Activated CD8-positive, alpha-beta T cell treated with anti-CD3 and anti-CD28 coated beads for 36 hours (primary cell): Measurements from ENCODE around the gene GBP7. TPM values are rescaled to one million over a fixed set of nuclear protein-coding genes. Genes with fewer than 3 reads are reported as not detected.

Experiments used
- ATAC-seq: fragments of 200-7000 bp; cut with Tn5 transposase; one replicate; pipeline ENCODE4 v1.10.0; 2021; ENCODE audit warnings: mild to moderate bottlenecking, moderate library complexity
- CTCF ChIA-PET: fragments of 350-600 bp; sonication (Branson Sonifier 250); formaldehyde crosslinking; loops from one replicate; lab custom pipeline; 2021; ENCODE audit warnings: antibody characterized with exemption; lab: Charles Lee
- POLR2A ChIA-PET: fragments of 350-600 bp; sonication (Branson Sonifier 250); formaldehyde crosslinking; loops from one replicate; lab custom pipeline; 2021; ENCODE audit warnings: antibody characterized with exemption; lab: Charles Lee
- DNase-seq: peaks from one replicate; pipeline ENCODE4 v3.0.0-alpha.2; 2020
- H3K27ac Mint-ChIP-seq: one replicate; pipeline ENCODE4 v1.8.0; 2021; ENCODE audit warnings: mild to moderate bottlenecking, mixed read lengths
- H3K27me3 Mint-ChIP-seq: one replicate; pipeline ENCODE4 v1.8.0; 2021; ENCODE audit warnings: mixed read lengths
- H3K36me3 Mint-ChIP-seq: one replicate; pipeline ENCODE4 v1.8.0; 2021; ENCODE audit warnings: low read depth, mixed read lengths
- H3K4me1 Mint-ChIP-seq: one replicate; pipeline ENCODE4 v1.8.0; 2021; ENCODE audit warnings: low read depth, mixed read lengths
- H3K4me3 Mint-ChIP-seq: one replicate; pipeline ENCODE4 v1.8.0; 2021; ENCODE audit warnings: mild to moderate bottlenecking, moderate library complexity, mixed read lengths
- H3K9me3 Mint-ChIP-seq: one replicate; pipeline ENCODE4 v1.8.0; 2021; ENCODE audit warnings: mixed read lengths
- intact Hi-C: fragments of 100-400 bp; cut with micrococcal nuclease; formaldehyde crosslinking; loops from one replicate; pipeline ENCODE4 v1.10.0; 2022
- total RNA-seq, 2 experiments: library from RNA; stranded (reverse); gene quantifications; one replicate each; pipeline ENCODE4 v1.2.3, GENCODE V29; 2021
- TF ChIP-seq, protein P1 (sequence below): fragments of 200-600 bp; IDR thresholded peaks from one replicate; pipeline ENCODE4 v1.8.0; 2022; ENCODE audit warnings: antibody characterized with exemption, mild to moderate bottlenecking

Gene GBP7
- total RNA-seq, 2 experiments from 2014 or later = 0.11 to 0.20 TPM

GRCh38 chr1:89191314-89191713, 15.5 kb upstream of the GBP7 start:
- Mint-ChIP-seq H3K9me3 (no peaks in the 10 kb centered on the region), H3K36me3 (peaks cover 77% of the 10 kb centered on the region), H3K4me1 (peaks cover 49% of the 10 kb centered on the region), H3K27ac (no peak overlapping the region), H3K4me3 (no peak overlapping the region), H3K27me3 (no peaks in the 10 kb centered on the region)
- no peak for DNase-seq
- TF ChIP-seq, protein P1, sequence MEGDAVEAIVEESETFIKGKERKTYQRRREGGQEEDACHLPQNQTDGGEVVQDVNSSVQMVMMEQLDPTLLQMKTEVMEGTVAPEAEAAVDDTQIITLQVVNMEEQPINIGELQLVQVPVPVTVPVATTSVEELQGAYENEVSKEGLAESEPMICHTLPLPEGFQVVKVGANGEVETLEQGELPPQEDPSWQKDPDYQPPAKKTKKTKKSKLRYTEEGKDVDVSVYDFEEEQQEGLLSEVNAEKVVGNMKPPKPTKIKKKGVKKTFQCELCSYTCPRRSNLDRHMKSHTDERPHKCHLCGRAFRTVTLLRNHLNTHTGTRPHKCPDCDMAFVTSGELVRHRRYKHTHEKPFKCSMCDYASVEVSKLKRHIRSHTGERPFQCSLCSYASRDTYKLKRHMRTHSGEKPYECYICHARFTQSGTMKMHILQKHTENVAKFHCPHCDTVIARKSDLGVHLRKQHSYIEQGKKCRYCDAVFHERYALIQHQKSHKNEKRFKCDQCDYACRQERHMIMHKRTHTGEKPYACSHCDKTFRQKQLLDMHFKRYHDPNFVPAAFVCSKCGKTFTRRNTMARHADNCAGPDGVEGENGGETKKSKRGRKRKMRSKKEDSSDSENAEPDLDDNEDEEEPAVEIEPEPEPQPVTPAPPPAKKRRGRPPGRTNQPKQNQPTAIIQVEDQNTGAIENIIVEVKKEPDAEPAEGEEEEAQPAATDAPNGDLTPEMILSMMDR = no peak
- ChIA-PET POLR2A (interaction anchor here (1.4 kb wide), 1 partner anchor 68 kb away, joined by 3 read pairs; no protein-coding TSS in a partner anchor), CTCF (no interaction called here)
- intact Hi-C loops = no loop called here
- no peak for ATAC-seq

GRCh38 chr1:89190017-89190416, 14.2 kb upstream of the GBP7 start:
- Mint-ChIP-seq H3K9me3 (no peaks in the 10 kb centered on the region), H3K27ac (no peak overlapping the region), H3K36me3 (peaks cover 77% of the 10 kb centered on the region), H3K4me3 (no peak overlapping the region), H3K4me1 (peaks cover 36% of the 10 kb centered on the region), H3K27me3 (no peaks in the 10 kb centered on the region)
- DNase-seq = no peak
- ChIA-PET CTCF (no interaction called here), POLR2A (interaction anchor here (1.0 to 1.8 kb wide), 4 partner anchors 8 to 69 kb away, joined by 3 to 6 read pairs (median 4); partner anchors contain the start of gene GBP4)
- TF ChIP-seq, protein P1 = no peak
- no peak for ATAC-seq
- intact Hi-C loops = no loop called here

- H3K9me3 Mint-ChIP-seq = peaks cover 10% of the 10 kb centered on the region
- H3K4me3 Mint-ChIP-seq = no peak overlapping the region
- ChIA-PET CTCF (interaction anchor here (1.4 to 1.6 kb wide), 2 partner anchors 16 kb away, joined by 3 to 4 read pairs; no protein-coding TSS in a partner anchor), POLR2A (interaction anchor here (0.7 kb wide), 1 partner anchor 104 kb away, joined by 3 read pairs; no protein-coding TSS in a partner anchor)
- H3K36me3 Mint-ChIP-seq = peaks cover 30% of the 10 kb centered on the region
- peaks cover 4% of the 10 kb centered on the region for H3K4me1 Mint-ChIP-seq
- DNase-seq (no peak), ATAC-seq (no peak)
- intact Hi-C loops = no loop called here
- TF ChIP-seq, protein P1 = no peak
- H3K27ac Mint-ChIP-seq = no peak overlapping the region
- no peaks in the 10 kb centered on the region for H3K27me3 Mint-ChIP-seq
Measured at GRCh38 chr1:89179343-89179742, 3.5 kb upstream of the GBP7 start.

DNA sequence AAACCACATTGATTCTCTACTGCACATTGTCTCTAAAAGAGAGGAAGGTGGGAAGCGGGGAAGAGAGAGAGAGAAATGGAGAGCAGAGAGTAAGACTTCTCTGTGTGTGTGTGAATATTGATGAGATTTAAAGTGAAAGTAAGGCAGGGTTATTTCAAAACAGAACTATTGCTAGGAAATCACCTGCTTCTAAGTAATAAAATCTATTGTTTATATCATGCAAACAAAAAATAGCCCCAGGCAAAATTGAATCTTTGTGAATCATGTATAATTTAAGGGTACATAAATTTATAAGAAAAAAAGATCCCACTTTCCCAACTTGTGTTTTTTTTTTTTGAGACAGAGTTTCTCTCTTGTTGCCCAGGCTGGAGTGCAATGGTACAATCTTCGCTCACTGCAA, 1.2 kb upstream of the GBP7 start:
- Mint-ChIP-seq H3K9me3 (peaks cover 2% of the 10 kb centered on the region), H3K4me1 (peaks cover 4% of the 10 kb centered on the region), H3K4me3 (no peak overlapping the region), H3K27me3 (no peaks in the 10 kb centered on the region), H3K27ac (no peak overlapping the region), H3K36me3 (peaks cover 7% of the 10 kb centered on the region)
- ChIA-PET POLR2A (interaction anchor here (1.2 kb wide), 1 partner anchor 50 kb away, joined by 7 read pairs; no protein-coding TSS in a partner anchor), CTCF (interaction anchor here (1.4 kb wide), 2 partner anchors 42 to 181 kb away, joined by 4 read pairs; no protein-coding TSS in a partner anchor)
- no peak for ATAC-seq
- intact Hi-C loops = no loop called here
- TF ChIP-seq, protein P1 = no peak
- DNase-seq = no peak

- CTCF ChIA-PET = interaction anchor here (1.6 kb wide), 1 partner anchor 7 kb away, joined by 7 read pairs; no protein-coding TSS in a partner anchor
- H3K4me3 Mint-ChIP-seq = no peak overlapping the region
- TF ChIP-seq, protein P1 = no peak
Measured at GRCh38 chr1:89174491-89174890, 1.3 kb downstream of the GBP7 start.

More at GRCh38 chr1:89174491-89174890, 1.3 kb downstream of the GBP7 start:
- POLR2A ChIA-PET = no interaction called here
- Mint-ChIP-seq H3K9me3 (peaks cover 4% of the 10 kb centered on the region), H3K27me3 (no peaks in the 10 kb centered on the region), H3K4me1 (peaks cover 9% of the 10 kb centered on the region), H3K27ac (no peak overlapping the region), H3K36me3 (no peaks in the 10 kb centered on the region)
- ATAC-seq (no peak), DNase-seq (no peak)
- intact Hi-C loops = no loop called here
